GM12865 (cell line): ENCODE results near the gene ABCA5.
"Not testable (repeated sequence)": the region's sequence is repeated elsewhere in the genome, so short reads cannot be mapped to it uniquely, and the experiment has no call there.

Experiments used
- DNase-seq: peaks from one replicate; pipeline ENCODE4 v3.0.0; 2010; ENCODE audit warnings: low read depth
- H3K4me3 ChIP-seq: 2 replicates; pipeline ENCODE4 v1.5.1; 2011; ENCODE audit warnings: mild to moderate bottlenecking, low read depth, low read length, control low read depth
- CTCF ChIP-seq: IDR thresholded peaks from 2 replicates; pipeline ENCODE4 v1.5.1; 2011; ENCODE audit warnings: low read length, control low read depth, low read depth, inconsistent platforms; ENCODE audit not compliant: insufficient read depth; ENCODE audit errors: missing control alignments

ABCA5 gene

GRCh38 chr17:69218986-69219385 lies 107.9 kb downstream of the ABCA5 start:
- no peak overlapping the region for H3K4me3 ChIP-seq
- no peak for DNase-seq
- no peak for TF ChIP-seq CTCF

DNA sequence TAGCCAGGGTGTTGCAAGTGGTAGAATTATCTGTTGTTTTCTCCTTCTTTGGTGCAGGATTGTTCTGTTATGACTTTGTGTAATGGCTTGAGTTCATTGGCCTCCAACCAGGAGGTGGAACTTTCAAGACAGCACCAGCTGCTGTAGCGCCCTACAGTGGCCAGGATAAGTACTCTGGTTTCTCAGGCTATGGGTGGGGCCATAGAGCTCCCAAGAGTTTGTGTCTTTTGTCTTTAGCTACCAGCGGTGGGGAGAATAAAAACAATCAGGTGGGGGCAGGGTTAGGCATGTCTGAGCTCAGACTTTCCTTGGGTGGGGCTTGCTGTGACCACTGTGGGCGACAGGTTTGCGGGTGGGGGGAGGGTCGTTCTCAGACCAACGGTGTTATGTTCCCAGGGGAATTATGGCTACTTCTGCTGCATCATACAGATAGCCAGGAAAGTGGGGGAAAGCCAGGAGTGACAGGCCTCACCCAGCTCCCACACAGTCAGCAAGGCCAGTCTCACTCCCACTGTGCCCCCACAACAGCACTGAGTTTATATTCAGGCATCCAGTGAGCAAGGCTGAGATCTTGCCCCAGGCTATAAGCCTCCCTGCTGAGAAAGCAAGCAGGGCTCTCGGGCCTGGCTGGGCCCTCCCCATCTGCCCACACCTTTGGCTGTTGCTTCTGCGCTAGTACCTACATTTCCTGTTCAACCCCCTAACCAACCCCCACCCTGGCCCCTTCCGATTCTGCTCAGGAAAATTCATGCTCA lies 113.7 kb downstream of the ABCA5 start:
- no peak for TF ChIP-seq CTCF
- no peak overlapping the region for H3K4me3 ChIP-seq

GRCh38 chr17:69208640-69209039 lies 118.3 kb downstream of the ABCA5 start:
- no peak for DNase-seq
- TF ChIP-seq CTCF: no peak
- H3K4me3 ChIP-seq: no peak overlapping the region

More for the DNA sequence above, 113.7 kb downstream of the ABCA5 start:
- DNase-seq: no peak

- H3K4me3 ChIP-seq: no peak overlapping the region
- TF ChIP-seq CTCF: no peak
- DNase-seq: no peak
These were observed 119.8 kb downstream of the ABCA5 start for GRCh38 chr17:69207151-69207550.

GRCh38 chr17:69198238-69198637 lies 128.7 kb downstream of the ABCA5 start:
- TF ChIP-seq CTCF: no peak
- H3K4me3 ChIP-seq: no peak overlapping the region
- DNase-seq: no peak

GRCh38 chr17:69196105-69196653 lies 130.8 kb downstream of the ABCA5 start:
- not testable (repeated sequence) for DNase-seq, H3K4me3 ChIP-seq
